GM10248 (cell line): ENCODE measurements around the gene UBR2.
"Not testable (repeated sequence)": the region's sequence is repeated elsewhere in the genome, so short reads cannot be mapped to it uniquely, and the experiment has no call there.

ENCODE experiments used
- CTCF ChIA-PET: fragments of 300-600 bp; sonication (Branson Sonifier 250); formaldehyde crosslinking; extraction: SDS; loops from one replicate; lab custom pipeline; 2021; ENCODE audit warnings: antibody characterized with exemption; lab: Yijun Ruan, JAX
- POLR2A ChIA-PET: fragments of 350-650 bp; sonication (Branson Sonifier 250); formaldehyde crosslinking; extraction: SDS; loops from one replicate; lab custom pipeline; 2020; ENCODE audit warnings: antibody characterized with exemption; lab: Yijun Ruan, JAX
- DNase-seq: peaks from one replicate; pipeline ENCODE4 v3.0.0; 2012; ENCODE audit errors: extremely low spot score
- CTCF ChIP-seq: IDR thresholded peaks from 2 replicates; pipeline ENCODE4 v1.5.1; 2012; ENCODE audit warnings: mild to moderate bottlenecking, low read depth; ENCODE audit errors: extremely low read depth, missing control alignments, control extremely low read depth

The UBR2 gene

GRCh38 chr6:42729731-42730130 is 165.9 kb downstream of the UBR2 start:
- ChIA-PET CTCF (interaction anchor here (0.9 to 7.0 kb wide), 4 partner anchors 13 to 131 kb away, joined by 3 to 84 read pairs (median 3); partner anchors contain the start of gene TBCC), POLR2A (interaction anchor here (0.6 to 0.8 kb wide), 3 partner anchors 16 to 425 kb away, joined by 3 to 5 read pairs (median 5); partner anchors contain the start of gene TBCC)
- TF ChIP-seq CTCF: no peak
- no peak for DNase-seq

- CTCF ChIA-PET: interaction anchor here (0.8 to 1.3 kb wide), 3 partner anchors 8 to 12 kb away, joined by 3 to 5 read pairs (median 4); partner anchors contain the start of gene TBCC
- POLR2A ChIA-PET, DNase-seq: not testable (repeated sequence)
These were observed 170.1 kb downstream of the UBR2 start for GRCh38 chr6:42733867-42734481.

GRCh38 chr6:42735976-42736375 is 172.1 kb downstream of the UBR2 start:
- CTCF ChIA-PET: interaction anchor here (1.4 kb wide), 1 partner anchor 10 kb away, joined by 5 read pairs; no protein-coding TSS in a partner anchor
- POLR2A ChIA-PET: no interaction called here
- no peak for TF ChIP-seq CTCF
- DNase-seq: peak; percentile 3

- POLR2A ChIA-PET: interaction anchor here (0.6 kb wide), 1 partner anchor 44 kb away, joined by 3 read pairs; no protein-coding TSS in a partner anchor
These were observed 176.9 kb downstream of the UBR2 start for GRCh38 chr6:42740725-42741124.

GRCh38 chr6:42742116-42742894 is 178.5 kb downstream of the UBR2 start:
- ChIA-PET CTCF (interaction anchor here (0.8 to 9.9 kb wide), 7 partner anchors 11 to 195 kb away, joined by 3 to 84 read pairs (median 3); no protein-coding TSS in a partner anchor), POLR2A (no interaction called here)
- no peak for TF ChIP-seq CTCF
- no peak for DNase-seq

More at GRCh38 chr6:42740725-42741124, 176.9 kb downstream of the UBR2 start:
- TF ChIP-seq CTCF: no peak
- CTCF ChIA-PET: interaction anchor here (1.1 to 9.9 kb wide), 3 partner anchors 13 to 79 kb away, joined by 3 to 84 read pairs (median 12); no protein-coding TSS in a partner anchor
- DNase-seq: no peak
